Measurements from ENCODE around the gene IGFLR1.

The IGFLR1 gene, protein sequence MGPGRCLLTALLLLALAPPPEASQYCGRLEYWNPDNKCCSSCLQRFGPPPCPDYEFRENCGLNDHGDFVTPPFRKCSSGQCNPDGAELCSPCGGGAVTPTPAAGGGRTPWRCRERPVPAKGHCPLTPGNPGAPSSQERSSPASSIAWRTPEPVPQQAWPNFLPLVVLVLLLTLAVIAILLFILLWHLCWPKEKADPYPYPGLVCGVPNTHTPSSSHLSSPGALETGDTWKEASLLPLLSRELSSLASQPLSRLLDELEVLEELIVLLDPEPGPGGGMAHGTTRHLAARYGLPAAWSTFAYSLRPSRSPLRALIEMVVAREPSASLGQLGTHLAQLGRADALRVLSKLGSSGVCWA

DNA sequence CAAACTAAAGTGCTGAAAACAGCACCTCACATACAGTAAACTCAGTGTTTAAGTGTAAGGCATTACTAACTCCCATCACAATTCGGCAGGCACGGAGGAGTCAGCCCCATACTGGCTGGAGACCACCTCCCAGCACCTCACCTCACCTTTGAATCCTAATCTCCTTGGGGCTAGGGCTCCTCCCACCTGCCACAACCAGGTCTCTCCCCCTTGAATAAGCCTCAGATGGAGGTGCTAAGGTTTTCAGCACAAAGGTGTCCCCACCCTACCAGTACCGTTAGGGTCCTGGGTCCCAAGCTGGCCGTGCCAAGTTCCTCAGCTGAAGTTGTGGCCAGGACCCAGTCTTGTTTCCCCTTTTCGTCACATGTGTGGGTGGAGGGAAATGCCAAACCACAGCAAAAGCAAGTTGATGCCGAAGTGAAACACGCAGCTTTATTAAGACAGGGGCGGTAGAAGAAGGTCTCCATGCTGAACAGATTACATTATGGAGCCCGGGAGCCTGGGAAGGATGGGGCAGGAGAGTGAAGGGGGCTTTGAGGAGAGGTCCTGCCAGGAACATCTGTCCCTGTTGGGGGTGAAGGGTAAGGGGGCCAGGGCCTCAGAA lies at the start of gene IGFLR1:
Gene IGFLR1, minus strand, starts transcription at position 332 of the 604 bp plus-strand sequence. CDS start 1,272 bp downstream, outside the sequence.
- CTCF ChIA-PET, result interaction anchor here (1.3 kb wide), 1 partner anchor 49 kb away, joined by 4 read pairs; no protein-coding TSS in a partner anchor

DNA sequence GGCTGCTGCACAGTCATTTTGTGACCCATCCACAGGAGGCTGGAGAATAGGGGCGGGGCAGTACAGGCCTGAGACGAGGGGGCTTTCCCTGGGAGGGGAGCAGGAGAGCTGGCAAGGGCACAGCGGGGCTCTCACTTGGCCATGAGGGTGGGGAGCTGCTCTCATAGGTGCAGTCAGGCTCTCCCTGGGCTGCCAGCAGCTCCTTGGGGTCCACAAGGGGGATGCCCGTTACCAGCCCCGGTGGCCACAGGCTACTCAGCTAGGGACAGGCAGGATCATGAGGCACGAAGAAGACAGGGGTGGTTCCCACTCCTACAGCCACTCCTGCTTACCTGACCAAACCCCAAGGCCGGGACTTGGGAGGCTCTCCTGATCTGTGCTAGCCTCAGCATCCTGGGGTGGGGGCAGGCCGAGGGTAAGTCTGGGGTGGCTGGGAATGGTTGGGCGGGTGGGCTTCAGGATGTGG lies 49.6 kb upstream of the IGFLR1 start:
- POLR2A ChIA-PET, result no interaction called here
- TF ChIP-seq, protein P1, sequence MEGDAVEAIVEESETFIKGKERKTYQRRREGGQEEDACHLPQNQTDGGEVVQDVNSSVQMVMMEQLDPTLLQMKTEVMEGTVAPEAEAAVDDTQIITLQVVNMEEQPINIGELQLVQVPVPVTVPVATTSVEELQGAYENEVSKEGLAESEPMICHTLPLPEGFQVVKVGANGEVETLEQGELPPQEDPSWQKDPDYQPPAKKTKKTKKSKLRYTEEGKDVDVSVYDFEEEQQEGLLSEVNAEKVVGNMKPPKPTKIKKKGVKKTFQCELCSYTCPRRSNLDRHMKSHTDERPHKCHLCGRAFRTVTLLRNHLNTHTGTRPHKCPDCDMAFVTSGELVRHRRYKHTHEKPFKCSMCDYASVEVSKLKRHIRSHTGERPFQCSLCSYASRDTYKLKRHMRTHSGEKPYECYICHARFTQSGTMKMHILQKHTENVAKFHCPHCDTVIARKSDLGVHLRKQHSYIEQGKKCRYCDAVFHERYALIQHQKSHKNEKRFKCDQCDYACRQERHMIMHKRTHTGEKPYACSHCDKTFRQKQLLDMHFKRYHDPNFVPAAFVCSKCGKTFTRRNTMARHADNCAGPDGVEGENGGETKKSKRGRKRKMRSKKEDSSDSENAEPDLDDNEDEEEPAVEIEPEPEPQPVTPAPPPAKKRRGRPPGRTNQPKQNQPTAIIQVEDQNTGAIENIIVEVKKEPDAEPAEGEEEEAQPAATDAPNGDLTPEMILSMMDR (IDR thresholded peaks at IDR 0.05; ENCODE audit: insufficient read depth, low read length, missing control alignments), result no peak
- DNase-seq (ENCODE audit: low read depth, low spot score), result no peak
- CTCF ChIA-PET, result no interaction called here
- H3K4me3 ChIP-seq (ENCODE audit: low read depth, low read length), result no peak overlapping the region

More for the DNA sequence above, at the start of gene IGFLR1:
- DNase-seq (ENCODE audit: low read depth, low spot score), result no peak
- TF ChIP-seq, protein P1 (IDR thresholded peaks at IDR 0.05; ENCODE audit: insufficient read depth, low read length, missing control alignments), result no peak
- H3K4me3 ChIP-seq (ENCODE audit: low read depth, low read length), result peak within 1 kb of the TSS; percentile 69; the same call in 1 of the 2 replicates
- POLR2A ChIA-PET, result interaction anchor here (0.8 kb wide), 1 partner anchor 40 kb away, joined by 3 read pairs; no protein-coding TSS in a partner anchor

DNA sequence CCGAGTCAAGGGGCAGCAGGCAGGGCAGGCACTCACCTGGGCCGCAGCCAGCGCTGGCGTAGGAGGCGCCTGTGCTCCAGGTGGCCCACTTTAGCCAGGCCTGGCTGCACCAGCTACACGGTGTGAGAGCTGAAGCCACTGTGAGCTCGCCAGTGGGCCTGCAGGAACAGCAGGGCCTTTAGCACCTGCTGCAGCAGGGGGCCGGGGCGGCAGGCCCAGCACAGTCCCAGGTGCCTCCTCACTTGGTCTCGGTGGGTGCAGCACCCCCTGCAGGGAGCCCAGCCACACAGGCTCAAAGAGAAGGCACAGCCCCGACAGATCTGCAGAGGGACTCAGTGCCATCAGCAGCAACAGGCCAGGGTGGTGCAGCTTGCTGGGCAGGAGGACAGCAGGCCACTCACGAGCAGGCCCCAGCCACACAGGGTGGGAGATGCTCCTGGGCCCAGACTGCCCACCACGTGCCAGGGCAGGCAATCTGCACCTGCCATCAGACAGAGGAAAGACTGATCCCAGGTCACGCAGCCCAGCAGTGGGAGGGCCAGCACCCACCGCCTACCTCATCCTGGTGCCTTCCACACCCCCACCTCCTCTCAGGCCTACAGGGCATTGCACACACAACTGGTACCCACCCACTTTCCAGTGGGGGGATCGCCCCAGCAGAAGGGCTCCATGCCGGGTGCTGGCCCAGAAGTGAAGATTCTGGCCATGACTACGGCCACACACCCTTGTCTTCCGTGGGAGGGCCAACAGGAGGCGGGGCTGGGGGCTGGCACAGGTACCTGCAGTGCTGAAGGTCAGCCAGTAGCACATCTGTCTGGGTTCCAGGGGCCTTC lies 48.9 kb upstream of the IGFLR1 start:
- TF ChIP-seq, protein P1 (IDR thresholded peaks at IDR 0.05; ENCODE audit: insufficient read depth, low read length, missing control alignments), result no peak
- DNase-seq (ENCODE audit: low read depth, low spot score), result no peak
- ChIA-PET POLR2A (no interaction called here), CTCF (no interaction called here)
- no peak overlapping the region for H3K4me3 ChIP-seq (ENCODE audit: low read depth, low read length)

DNA sequence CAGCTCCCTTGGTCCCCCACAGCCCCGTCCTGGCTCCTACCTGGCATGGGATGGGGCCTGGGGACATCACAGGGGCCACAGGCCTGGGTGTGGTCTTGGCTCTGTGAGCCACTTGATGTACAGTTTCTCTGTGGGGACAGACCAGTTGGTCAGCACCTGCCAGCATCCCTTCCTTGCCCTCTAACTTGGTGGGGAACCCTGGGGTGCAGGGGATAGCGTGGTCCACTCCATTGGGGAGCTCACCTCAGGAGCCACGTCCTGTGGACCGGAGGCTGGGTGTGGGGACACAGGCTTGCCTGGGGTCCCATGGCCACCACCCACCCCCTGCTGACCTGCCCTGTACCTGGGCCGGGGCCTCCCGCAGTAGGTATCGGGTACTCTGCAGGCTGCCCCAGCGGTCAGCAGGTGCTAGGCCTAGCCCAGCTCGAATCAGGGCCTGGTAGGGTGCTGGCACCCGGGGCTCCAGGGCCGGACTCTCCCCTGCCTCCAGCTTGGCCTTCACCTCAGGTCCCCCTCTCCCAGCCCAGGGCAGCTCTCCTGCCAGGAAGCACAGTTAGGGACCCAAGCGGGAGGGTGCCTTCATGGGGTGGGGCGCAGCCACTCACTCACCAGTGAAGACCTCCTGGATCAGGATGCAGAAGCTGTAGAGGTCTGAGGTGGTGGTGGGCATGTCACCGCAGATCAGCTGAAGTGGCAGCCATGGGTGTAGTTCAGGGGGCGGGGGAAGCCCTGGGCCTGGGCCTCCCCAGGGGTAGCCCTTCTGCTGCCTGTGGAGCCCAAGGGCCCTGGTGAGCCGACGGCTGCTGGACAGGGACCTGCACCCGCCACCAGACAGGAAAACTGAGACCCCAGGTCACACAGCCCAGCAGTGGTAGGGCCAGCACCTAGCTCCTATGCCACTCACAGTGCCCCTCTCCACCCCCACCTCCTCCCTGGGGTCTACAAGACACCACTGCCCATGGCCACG lies 48.0 kb upstream of the IGFLR1 start:
- TF ChIP-seq, protein P1 (IDR thresholded peaks at IDR 0.05; ENCODE audit: insufficient read depth, low read length, missing control alignments), result no peak
- no peak overlapping the region for H3K4me3 ChIP-seq (ENCODE audit: low read depth, low read length)
- no peak for DNase-seq (ENCODE audit: low read depth, low spot score)
- ChIA-PET CTCF (interaction anchor here (1.0 kb wide), 1 partner anchor 14 kb away, joined by 3 read pairs; no protein-coding TSS in a partner anchor), POLR2A (no interaction called here)

DNA sequence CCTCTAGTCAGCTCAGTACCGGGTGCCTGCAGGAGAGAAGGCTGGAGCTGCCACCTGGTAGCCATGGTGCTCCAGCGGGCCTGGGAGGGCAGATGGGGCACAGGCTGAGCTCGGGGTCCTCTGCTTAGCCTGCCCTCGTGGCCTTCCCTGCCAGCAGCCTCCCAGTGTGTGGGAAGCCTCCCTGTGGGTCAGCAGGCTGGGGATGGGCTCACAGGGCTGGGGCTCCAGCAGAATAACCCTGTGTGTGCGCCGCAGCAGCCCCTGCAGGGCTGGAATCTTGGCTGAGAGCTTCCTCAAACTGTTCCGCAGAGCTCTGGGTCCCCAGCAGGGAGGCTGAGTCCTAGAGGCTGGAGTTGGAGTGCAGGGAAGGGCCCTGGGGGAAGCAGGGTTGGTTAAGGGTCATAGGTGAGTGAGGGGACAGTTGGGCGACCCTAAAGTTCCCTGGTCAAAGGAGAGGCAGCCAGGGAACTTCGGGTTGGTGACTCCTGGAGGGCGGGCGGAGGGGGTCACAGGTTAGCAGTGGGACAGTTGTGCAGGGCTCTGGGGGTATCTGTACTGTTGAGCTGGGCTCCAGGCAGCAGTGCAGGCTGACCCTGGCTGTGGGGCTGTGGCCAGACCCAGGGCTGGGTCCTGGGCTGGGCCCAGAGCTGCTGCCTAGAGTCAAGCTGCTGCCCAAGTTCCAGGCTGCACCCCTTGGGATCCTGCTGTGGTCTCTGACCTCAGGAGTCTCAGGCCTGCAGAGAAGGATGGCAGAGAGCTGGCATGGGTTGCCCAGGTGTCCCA lies 47.1 kb upstream of the IGFLR1 start:
- H3K4me3 ChIP-seq (ENCODE audit: low read depth, low read length), result no peak overlapping the region
- TF ChIP-seq, protein P1 (IDR thresholded peaks at IDR 0.05; ENCODE audit: insufficient read depth, low read length, missing control alignments), result no peak
- ChIA-PET CTCF (interaction anchor here (1.0 kb wide), 1 partner anchor 13 kb away, joined by 3 read pairs; no protein-coding TSS in a partner anchor), POLR2A (no interaction called here)
- DNase-seq (ENCODE audit: low read depth, low spot score), result no peak
